Neural crest cell (in vitro differentiated cells): ENCODE measurements around the gene FKBP11. TPM values are rescaled to one million over a fixed set of nuclear protein-coding genes. Genes with fewer than 3 reads are reported as not detected.

Experiments used
- DNase-seq: peaks from one replicate; pipeline ENCODE4 v3.0.0; 2021; ENCODE audit warnings: low read depth, mixed read lengths, low spot score
- H3K27ac Mint-ChIP-seq: one replicate; pipeline ENCODE4 v1.8.0; 2021; ENCODE audit warnings: mild to moderate bottlenecking, mixed read lengths; ENCODE audit not compliant: unreplicated experiment
- H3K27me3 Mint-ChIP-seq: 2 replicates; pipeline ENCODE4 v1.8.0; 2021; ENCODE audit warnings: low read depth, mild to moderate bottlenecking, mixed read lengths
- H3K36me3 Mint-ChIP-seq: 2 replicates; pipeline ENCODE4 v1.8.0; 2021; ENCODE audit warnings: low read depth, mild to moderate bottlenecking, mixed read lengths
- H3K4me1 Mint-ChIP-seq: 2 replicates; pipeline ENCODE4 v1.8.0; 2021; ENCODE audit warnings: mixed read lengths
- H3K4me3 Mint-ChIP-seq: one replicate; pipeline ENCODE4 v1.8.0; 2021; ENCODE audit warnings: mild to moderate bottlenecking, mixed read lengths
- H3K9me3 Mint-ChIP-seq: 2 replicates; pipeline ENCODE4 v1.8.0; 2021; ENCODE audit warnings: mixed read lengths
- CTCF ChIP-seq: fragments of 200-600 bp; sonication (generic); conservative IDR thresholded peaks from 2 replicates; pipeline ENCODE4 v1.5.0; 2021; ENCODE audit warnings: antibody characterized with exemption, mild to moderate bottlenecking
- total RNA-seq: library from RNA; stranded (reverse); gene quantifications from 2 replicates; pipeline ENCODE4 v1.2.1, GENCODE V29; 2021

Gene FKBP11
- total RNA-seq, 1 donor from 2014 or later: 15.1 TPM

DNA sequence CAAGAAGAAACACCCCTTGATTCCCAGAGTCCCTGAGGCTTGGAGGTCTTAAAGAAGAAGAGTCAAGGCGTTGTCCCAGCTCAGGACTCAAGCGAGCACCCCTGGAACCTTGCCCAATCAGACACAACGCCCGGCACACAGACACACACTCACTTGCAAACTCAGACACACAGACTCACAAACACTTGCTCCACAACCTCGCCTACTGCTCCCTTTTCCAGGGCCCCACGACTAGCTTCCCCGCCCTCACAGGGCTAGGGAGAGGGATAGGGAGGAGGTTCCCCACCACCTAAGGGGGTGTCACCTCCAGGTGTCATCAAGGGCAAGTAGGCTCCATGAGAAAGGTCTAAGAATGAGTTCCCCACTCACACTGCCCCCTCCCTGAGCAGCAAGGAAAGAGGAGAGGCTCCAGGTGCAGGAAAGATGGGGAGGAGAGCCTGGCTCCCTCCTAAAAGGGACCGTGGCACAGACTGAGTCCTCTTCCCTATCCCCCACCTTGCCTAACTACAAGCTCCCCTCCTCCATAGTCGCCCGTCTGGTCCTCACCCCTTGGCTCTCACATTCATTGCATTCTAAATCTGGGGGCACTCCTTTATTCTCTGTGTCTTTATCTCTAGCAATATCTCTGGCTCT, 45.5 kb upstream of the FKBP11 start:
- TF ChIP-seq CTCF: no peak
- H3K4me3 Mint-ChIP-seq: no peak overlapping the region
- no peak overlapping the region for H3K27ac Mint-ChIP-seq
- no peak for DNase-seq
- H3K4me1 Mint-ChIP-seq: peaks cover 15% of the 10 kb centered on the region
- H3K36me3 Mint-ChIP-seq: no peaks in the 10 kb centered on the region
- no peaks in the 10 kb centered on the region for H3K9me3 Mint-ChIP-seq
- H3K27me3 Mint-ChIP-seq: peaks cover 97% of the 10 kb centered on the region

DNA sequence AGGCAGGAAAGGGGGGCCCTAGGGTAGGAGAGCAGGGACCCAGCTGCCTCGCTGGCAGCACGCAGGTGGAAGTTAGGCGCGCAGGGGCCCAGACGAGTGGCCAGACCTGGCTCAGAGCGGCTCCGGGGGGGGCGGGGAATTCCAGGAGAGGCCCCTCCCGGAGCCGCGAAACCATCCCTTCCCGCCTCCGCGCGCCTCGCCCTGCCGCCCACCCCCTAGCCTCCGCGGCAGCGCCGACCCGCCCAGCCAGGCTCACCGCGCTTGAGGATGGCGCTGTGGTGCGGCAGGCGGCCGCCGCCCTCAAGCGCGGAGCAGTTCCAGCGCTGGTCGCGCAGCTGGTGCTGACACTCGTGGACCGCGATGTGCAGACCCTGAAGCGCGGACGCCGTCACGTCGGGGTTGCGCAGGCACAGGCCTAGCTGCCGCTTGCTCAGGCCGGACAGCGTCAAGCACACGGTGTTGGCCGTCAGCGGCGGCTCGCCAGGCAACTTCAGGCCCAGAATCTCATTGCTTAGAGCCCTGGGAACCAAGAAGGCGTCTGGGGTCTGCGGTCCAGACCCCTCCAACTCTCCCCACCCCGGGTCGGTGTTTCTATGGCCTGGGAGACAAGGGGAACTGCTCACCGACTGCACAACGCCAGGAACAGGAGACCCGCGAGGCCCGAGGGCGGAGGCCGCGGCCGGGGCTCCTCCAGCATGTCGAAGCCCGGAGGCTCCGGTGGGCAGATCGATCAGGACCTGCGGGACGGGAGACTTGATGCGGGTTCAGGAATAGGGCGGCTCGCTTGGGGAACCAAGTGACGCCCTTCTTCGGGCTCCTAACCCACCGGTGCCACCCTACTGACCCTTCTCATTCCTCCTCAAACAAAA, 44.8 kb upstream of the FKBP11 start:
- H3K27ac Mint-ChIP-seq: no peak overlapping the region
- no peak for DNase-seq
- H3K36me3 Mint-ChIP-seq: no peaks in the 10 kb centered on the region
- no peak for TF ChIP-seq CTCF
- no peaks in the 10 kb centered on the region for H3K9me3 Mint-ChIP-seq
- H3K4me1 Mint-ChIP-seq: peaks cover 15% of the 10 kb centered on the region
- H3K27me3 Mint-ChIP-seq: peaks cover 97% of the 10 kb centered on the region
- no peak overlapping the region for H3K4me3 Mint-ChIP-seq

DNA sequence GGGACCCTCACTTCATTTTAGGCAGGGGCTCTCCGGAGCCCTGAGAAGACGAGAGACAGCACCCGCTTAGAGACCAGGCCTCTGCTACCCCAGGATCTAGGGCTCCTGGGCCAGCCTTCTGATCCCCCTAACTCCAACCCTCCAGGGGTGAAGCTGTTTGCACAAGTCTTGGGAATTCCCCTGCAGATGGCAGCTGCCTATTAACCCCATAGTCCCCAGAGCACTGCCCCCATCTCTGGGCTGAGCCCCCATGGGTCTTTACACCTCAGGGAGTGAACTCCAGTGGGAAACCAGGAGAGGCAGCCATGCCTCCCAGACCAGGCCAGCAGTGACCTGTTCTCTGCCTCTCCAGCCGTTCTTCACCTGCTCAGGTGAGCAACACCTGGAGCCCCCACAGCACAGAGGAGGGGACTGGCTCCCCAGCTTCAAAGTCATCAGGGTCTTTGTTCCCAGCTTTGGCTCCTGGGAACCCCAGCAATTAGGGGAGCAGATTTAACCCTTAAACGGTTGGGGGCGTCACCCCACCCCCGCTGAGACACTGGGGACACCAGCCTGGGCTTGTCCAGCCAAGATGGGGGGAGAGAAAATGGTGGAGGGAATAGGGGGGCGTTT, 44.0 kb upstream of the FKBP11 start:
- Mint-ChIP-seq H3K9me3 (no peaks in the 10 kb centered on the region), H3K27me3 (peaks cover 95% of the 10 kb centered on the region), H3K36me3 (no peaks in the 10 kb centered on the region), H3K4me1 (peaks cover 15% of the 10 kb centered on the region), H3K27ac (no peak overlapping the region), H3K4me3 (no peak overlapping the region)
- no peak for DNase-seq
- no peak for TF ChIP-seq CTCF

DNA sequence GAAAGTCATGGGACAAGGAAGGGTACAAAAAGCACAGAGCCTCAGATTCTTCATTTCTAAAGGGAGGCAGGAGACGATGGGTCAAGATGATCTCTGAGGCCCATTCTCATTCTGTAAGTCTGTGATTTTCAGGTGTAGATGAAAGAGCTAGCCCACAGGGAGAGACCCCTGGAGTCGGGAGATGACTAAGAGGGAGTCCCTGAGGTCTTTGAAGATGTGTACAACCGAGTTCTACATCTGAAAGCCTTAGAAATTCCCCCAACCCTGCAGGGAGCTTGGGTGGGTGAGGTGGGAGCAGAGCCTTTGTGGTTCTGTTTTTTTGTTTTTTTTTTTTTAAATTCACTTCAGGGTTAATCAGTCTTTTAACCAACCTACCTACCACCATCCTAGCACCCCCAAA, 43.2 kb upstream of the FKBP11 start:
- Mint-ChIP-seq H3K27me3 (peaks cover 87% of the 10 kb centered on the region), H3K9me3 (no peaks in the 10 kb centered on the region), H3K4me3 (no peak overlapping the region), H3K27ac (no peak overlapping the region), H3K36me3 (no peaks in the 10 kb centered on the region), H3K4me1 (peaks cover 15% of the 10 kb centered on the region)
- TF ChIP-seq CTCF: no peak
- DNase-seq: no peak

DNA sequence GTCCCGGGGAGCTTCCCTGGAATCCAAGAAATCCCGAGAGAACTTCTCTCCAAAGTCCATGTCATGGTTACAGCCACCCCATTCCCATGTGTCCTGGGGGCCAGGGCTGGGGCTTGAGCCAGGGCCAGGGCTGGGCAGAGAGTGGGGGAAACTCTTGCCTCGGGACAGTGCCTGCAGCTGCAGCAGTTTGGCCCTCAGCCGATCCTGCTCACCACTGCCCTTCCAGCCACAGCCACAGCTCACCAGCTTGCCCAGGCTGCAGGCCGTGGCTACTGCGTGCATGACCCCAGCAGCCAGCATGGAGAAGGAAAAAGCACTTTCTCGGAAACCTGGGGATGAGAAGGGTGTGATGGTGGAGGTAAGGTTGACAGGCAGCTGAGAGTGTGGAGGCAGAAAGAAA, 42.7 kb upstream of the FKBP11 start:
- Mint-ChIP-seq H3K4me1 (peaks cover 15% of the 10 kb centered on the region), H3K9me3 (no peaks in the 10 kb centered on the region), H3K4me3 (no peak overlapping the region), H3K27me3 (peaks cover 82% of the 10 kb centered on the region), H3K27ac (no peak overlapping the region), H3K36me3 (no peaks in the 10 kb centered on the region)
- TF ChIP-seq CTCF: no peak
- no peak for DNase-seq
